GM18909 (cell line): Measurements from ENCODE around the gene TMPRSS4.
A peak's percentile ranks its signal among the peaks of the same experiment; 100 is the strongest.

Source experiments
- ATAC-seq: cut with Tn5 transposase; IDR thresholded peaks from one replicate; pipeline ENCODE4 v1.9.1; 2021; ENCODE audit warnings: mild to moderate bottlenecking; ENCODE audit not compliant: unreplicated experiment, poor library complexity

Gene TMPRSS4

GRCh38 chr11:118129471-118130172 is 52.7 kb downstream of the TMPRSS4 start:
- no peak for ATAC-seq

DNA sequence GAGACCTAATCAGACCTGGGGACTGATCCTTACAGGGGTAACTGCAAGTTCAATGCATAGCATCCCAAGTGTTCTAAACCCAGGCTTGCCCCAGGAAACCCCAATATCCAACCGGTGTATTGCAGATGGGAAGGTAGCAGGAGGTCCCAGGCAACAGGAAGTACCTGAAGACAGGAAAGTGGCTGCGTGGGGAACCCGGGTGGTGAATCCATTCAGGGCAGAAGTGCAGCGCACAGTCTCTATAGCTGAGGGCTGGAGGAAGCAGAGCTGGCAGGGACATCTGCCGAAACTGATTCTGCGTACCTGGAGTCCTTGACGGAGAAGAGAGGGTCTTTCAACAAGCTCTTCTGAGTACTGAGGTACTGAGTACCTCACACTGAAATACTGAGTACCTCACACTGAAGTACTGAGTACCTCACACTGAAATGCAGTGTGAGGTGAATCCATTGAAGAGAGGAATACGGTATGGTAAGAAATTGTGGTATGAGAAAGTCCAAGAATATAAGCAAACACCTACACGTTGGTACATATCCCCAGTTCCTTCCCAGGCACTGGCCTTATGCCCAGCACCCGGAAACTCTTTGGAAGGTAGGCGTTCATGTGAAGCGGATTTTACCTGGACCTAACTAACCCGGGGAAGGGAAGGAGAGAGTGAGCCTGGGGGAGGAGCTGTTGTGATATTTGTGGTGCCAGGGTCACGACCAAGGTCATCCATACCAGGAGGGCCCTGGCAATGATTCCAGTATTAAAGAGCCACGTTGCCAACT is 55.7 kb downstream of the TMPRSS4 start:
- no peak for ATAC-seq

DNA sequence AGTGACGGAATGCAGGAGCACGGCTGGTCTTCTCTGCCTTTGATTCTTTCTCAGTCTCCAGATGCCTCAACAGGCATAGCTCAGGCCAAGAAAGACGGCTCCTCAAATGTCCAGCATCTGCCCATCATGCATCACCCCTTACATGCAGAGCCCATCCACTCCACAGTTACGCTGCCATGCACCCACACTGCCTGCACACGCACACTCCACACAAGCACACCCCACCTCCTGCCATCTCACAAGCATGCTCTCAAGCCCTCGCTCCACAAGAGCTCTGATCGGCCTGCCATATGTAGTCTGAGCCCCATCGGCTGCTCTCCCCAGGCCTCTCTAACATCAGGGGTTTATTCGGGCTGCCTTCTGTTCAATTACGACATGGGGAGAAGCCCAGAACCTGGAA is 56.9 kb downstream of the TMPRSS4 start:
- ATAC-seq, result no peak

DNA sequence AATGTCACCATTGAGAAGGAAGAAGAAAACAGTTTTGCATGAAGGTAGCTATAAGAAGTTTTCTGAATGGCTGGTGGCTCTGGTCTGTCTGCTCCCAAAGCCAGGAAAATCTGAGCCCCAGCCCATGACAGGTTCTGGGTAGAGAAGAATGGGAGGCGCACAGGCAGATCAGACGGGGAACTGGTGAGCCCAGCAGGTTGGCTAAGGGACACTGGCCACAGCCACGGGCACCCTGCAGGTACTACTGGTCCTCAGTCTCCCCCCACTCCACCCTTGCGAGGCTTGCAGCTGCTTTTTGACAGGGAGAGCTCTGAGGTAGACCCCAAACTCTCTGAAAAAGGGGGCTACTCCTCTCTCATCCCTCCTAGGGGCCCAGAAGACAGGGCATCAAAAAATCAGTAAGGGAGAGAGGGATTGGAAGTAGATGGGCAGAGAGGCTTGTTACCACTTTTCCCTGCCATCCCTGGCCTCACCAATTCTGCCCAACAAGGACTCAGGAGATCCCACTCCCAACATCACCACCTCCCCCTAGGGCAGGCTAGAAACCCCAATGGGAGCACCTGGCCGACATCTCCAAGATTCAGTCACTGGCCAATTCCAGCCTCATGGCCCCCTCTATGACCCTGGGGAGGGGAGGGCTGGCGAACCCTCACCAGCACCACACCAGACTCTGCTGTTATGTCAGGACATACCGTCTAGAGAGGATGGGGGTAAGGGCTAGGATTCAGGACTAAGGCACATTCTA is 58.3 kb downstream of the TMPRSS4 start:
- ATAC-seq, result no peak

DNA sequence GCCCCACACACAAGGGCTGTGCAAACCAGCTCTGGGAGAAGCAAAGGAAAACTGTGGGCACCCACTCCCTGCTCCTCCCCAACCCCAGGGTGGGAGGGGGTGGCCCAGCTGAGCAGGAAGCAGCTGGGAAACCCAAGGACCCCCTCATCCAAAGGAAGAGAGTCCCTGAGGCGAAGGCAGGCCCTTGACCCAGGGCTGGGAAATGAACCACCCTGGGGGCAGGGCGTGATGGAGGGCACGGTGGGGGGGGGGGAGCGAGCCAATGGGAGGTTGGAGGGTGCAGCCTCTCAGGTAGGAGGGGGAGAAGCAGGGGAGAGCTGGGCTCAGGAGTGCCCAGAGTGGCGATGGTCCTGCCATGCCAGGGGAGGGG is 58.9 kb downstream of the TMPRSS4 start:
- ATAC-seq, result no peak

GRCh38 chr11:118136341-118136740 is 59.5 kb downstream of the TMPRSS4 start:
- no peak for ATAC-seq

DNA sequence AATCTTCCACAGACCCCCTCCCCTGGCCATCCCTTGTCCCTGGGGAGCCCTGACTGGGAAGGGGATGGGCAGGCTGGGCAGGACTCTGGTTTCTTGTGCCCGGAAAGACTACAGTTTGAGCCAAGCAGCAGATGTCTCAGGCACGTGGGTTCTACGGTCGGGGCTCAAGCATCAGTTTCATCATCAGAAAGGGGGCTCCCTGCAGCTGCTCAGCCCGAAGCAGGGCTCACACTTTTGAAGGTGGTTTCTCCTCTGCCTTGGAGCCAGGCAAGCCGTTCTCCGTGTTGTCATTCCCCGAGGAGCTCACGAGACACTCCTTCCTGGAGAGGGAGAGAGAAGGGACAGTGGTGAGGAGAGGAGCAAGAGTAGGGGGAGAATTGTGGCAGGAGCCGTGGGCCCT is 59.9 kb downstream of the TMPRSS4 start:
- no peak for ATAC-seq

DNA sequence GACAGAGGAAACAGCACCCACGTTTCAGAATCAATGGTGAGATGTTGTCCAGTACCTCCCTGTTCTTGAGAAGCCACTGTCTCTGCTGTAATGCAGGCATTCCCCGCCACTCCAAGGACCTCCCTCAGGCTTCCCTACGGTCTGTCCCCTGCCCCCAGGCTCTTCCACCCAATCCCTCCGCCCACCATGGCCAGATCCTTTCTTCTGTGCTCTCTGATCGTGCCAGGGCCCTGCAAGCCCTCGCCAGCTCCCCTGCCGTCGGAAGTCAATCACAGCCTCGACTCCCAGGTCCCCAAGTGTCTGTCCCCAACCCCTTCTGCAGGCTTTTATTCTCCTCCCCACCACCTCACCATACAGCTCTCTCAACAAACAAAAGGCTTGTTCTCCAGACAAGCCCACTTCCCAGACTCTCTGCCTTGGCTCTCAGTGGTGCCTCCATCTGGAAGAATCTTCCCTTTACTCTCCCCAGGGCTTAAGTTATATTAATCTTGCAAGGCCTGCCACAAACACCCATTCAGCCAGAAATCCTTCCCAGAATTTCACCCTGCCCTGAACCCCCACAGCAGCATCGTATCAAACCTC is 62.1 kb downstream of the TMPRSS4 start:
- no peak for ATAC-seq

DNA sequence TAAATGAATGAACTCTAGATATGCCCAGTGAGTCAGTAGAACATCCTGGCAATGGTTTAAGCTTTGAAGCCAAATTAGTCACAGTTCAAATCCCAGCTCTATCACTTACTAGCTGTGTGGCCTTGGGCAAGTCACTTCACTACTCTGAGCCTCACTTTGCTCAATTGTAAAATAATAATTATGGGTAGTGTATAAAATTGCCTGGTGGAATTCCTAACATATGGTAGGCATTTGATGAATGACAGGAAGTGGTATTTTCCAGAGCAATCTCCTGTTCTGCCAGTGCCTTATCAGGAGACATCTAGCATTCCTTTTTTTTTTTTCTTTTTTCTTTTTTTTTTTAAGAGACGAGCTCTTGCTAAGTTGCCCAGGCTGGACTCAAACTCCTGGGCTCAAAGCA is 62.7 kb downstream of the TMPRSS4 start:
- ATAC-seq, result no peak

DNA sequence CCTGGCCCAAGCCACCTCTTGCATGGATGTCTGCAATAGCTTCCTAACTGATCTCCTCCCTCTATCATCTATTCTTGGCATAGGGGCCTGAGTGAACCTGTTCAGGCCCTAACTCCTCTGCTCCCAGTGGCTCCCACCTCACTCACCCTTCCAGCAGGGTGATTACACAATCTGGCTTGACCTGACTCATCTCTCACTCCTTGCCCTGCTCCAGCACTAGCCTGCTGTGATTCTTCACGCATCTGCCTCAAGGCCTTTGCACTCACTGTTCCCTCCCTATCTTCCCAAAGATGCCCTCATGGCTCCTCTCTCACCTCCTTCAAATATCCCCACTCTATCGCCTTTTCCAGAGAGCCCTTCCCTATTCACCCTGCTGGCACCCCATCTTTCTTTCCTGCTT is 65.2 kb downstream of the TMPRSS4 start:
- ATAC-seq, result no peak

DNA sequence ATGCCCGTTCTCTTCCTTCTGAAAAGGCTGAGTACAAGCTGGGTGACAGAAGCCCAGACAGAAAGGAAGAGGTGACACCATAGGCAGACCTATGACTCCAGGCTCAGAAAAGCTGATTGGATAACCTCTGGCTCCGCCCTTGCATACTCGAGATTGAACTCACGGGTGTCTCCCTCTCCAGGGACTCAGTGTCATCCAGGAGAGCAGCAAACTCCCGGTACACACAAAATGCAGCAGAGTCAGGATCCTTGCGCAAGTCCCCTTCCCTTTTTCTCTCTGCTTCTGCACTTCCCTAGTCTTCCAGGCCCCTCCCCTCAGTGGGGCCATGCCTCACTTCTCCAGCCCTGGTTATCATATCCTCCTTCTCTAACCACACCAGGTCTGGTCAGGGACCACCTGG is 65.9 kb downstream of the TMPRSS4 start:
- no peak for ATAC-seq

GRCh38 chr11:118143661-118144185 is 66.8 kb downstream of the TMPRSS4 start:
- no peak for ATAC-seq

DNA sequence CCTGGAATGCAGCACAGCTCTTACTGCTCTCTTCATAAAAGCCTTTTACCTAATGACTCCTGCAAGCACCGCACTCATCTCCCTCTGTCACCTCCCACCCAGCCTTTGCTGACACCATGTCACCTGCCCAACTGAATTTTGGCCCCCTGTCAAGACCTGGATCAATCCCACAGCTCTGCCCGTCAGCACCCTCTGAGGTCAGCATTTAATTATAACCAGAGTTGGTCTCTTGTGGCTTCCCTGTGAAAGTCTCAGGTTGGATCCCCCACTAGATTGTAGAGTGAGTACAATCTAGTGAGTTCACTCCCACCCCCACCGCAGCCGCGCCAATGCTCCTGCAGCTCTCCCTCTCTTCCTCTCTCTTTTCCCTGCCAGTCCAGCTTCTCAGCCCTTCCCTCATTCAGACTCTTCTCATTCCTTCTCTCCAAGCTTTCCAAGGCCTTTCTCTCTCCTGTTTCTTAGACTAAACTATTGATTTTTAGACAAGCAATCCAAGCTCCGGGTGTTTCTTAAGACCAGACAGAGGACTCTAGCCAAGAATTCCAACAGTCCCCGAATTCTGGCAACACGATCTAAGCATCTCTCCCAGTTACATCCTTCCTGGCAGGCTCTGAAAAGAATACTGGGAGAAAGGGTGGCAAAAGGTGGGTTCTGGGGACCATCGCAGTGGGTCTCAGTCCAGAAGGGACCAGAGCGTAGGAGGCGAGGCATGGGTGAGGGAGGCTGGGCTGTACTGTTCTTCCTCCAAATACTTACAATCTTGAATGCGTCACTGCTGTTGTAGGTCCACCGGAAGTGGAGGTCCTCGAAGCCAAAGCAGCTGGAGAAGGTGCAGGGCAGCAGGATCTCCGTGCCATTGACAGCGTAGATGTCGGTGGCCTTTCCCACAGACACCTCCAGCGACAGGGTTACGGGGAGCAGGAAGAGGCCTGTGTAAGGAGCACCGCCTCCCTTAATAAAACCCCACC is 67.7 kb downstream of the TMPRSS4 start:
- no peak for ATAC-seq

- peak; percentile 74 for ATAC-seq
Observed at GRCh38 chr11:118145285-118146227, 68.7 kb downstream of the TMPRSS4 start.

- no peak for ATAC-seq
Observed at GRCh38 chr11:118146554-118146953, 69.7 kb downstream of the TMPRSS4 start.

DNA sequence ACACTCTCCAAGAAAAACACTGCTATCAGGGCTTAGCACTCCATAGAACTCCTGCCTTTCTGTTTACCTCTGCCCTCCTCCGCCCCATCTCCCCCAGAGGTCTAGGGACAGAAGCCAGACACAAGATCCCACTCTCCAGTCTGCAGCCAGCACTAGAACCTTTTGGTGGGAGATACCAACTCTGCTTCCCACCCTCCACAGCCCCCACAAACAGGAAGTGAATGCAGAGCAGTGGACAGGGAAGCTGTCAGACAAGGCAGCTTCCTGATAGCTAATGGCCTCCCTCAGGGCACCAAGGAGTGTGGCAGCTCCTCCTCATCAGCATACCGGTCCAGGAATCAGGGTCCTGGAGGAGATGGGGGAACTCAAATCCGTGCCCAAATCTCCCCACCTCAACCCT is 70.6 kb downstream of the TMPRSS4 start:
- no peak for ATAC-seq

DNA sequence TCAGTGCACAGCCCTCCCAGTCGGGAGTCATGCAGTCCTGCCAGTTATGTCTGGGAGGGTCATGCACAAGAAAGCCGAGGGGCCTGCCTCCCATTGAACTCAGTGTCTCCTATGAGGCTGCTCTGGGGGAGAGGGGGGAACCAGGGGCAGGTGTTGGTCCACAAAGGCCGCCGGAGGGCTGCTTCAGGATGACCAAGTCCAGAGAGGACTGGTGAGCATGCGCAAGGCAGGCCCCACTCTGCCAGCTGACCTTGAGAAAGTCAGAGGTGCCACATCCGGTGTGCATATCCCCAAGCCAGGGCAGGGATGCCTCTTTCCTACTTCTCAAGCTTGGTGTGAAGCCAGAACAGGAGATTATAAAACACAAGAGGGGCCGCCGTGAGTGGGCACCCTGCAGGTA is 71.4 kb downstream of the TMPRSS4 start:
- ATAC-seq, result no peak

GRCh38 chr11:118148856-118149255 is 72.0 kb downstream of the TMPRSS4 start:
- no peak for ATAC-seq

- no peak for ATAC-seq
Observed at GRCh38 chr11:118149493-118149892, 72.6 kb downstream of the TMPRSS4 start.
